Activated CD4-positive, alpha-beta memory T cell treated with anti-CD3 and anti-CD28 coated beads, Interleukin-2, amount 10 ng/mL, durations not matched to agents 7 days and 5 days (primary cell): ENCODE results near the gene USP6NL. TPM values are rescaled to one million over a fixed set of nuclear protein-coding genes. Genes with fewer than 3 reads are reported as not detected.

Experiments
- CTCF ChIA-PET: fragments of 350-600 bp; sonication (Branson Sonifier 250); formaldehyde crosslinking; loops from one replicate; lab custom pipeline; 2021; ENCODE audit warnings: antibody characterized with exemption, inconsistent platforms; lab: Charles Lee
- POLR2A ChIA-PET: fragments of 350-600 bp; sonication (Branson Sonifier 250); formaldehyde crosslinking; loops from one replicate; lab custom pipeline; 2021; ENCODE audit warnings: antibody characterized with exemption; lab: Charles Lee
- DNase-seq: peaks from one replicate; pipeline ENCODE4 v3.0.0-alpha.2; 2020
- H3K27ac Mint-ChIP-seq: one replicate; pipeline ENCODE4 v1.8.0; 2021; ENCODE audit warnings: mild to moderate bottlenecking, mixed read lengths
- H3K27me3 Mint-ChIP-seq: one replicate; pipeline ENCODE4 v1.8.0; 2021; ENCODE audit warnings: mixed read lengths
- H3K36me3 Mint-ChIP-seq: one replicate; pipeline ENCODE4 v1.8.0; 2021; ENCODE audit warnings: low read depth, mixed read lengths
- H3K4me1 Mint-ChIP-seq: one replicate; pipeline ENCODE4 v1.8.0; 2021; ENCODE audit warnings: mixed read lengths
- H3K4me3 Mint-ChIP-seq: one replicate; pipeline ENCODE4 v1.8.0; 2021; ENCODE audit warnings: mild to moderate bottlenecking, mixed read lengths
- H3K9me3 Mint-ChIP-seq: one replicate; pipeline ENCODE4 v1.8.0; 2021; ENCODE audit warnings: mixed read lengths
- total RNA-seq, 2 experiments: library from RNA; stranded (reverse); gene quantifications; one replicate each; pipeline ENCODE4 v1.2.3, GENCODE V29; 2021

USP6NL gene
- total RNA-seq, 2 experiments from 2014 or later, result 0.80 to 0.83 TPM

GRCh38 chr10:11468126-11468742 is 143.2 kb downstream of the USP6NL start:
- Mint-ChIP-seq H3K4me1 (no peaks in the 10 kb centered on the region), H3K9me3 (no peaks in the 10 kb centered on the region), H3K27me3 (no peaks in the 10 kb centered on the region), H3K4me3 (no peak overlapping the region), H3K36me3 (no peaks in the 10 kb centered on the region), H3K27ac (no peak overlapping the region)
- CTCF ChIA-PET, result no interaction called here
- no peak for DNase-seq
- POLR2A ChIA-PET, result no interaction called here

GRCh38 chr10:11465406-11465805 is 146.0 kb downstream of the USP6NL start:
- no peak overlapping the region for H3K4me3 Mint-ChIP-seq
- CTCF ChIA-PET, result no interaction called here

GRCh38 chr10:11463111-11463510 is 148.3 kb downstream of the USP6NL start:
- POLR2A ChIA-PET, result no interaction called here
- Mint-ChIP-seq H3K27ac (no peak overlapping the region), H3K27me3 (no peaks in the 10 kb centered on the region), H3K36me3 (no peaks in the 10 kb centered on the region), H3K9me3 (no peaks in the 10 kb centered on the region), H3K4me1 (no peaks in the 10 kb centered on the region), H3K4me3 (no peak overlapping the region)
- CTCF ChIA-PET, result no interaction called here
- DNase-seq, result no peak

More at GRCh38 chr10:11465406-11465805, 146.0 kb downstream of the USP6NL start:
- no peak for DNase-seq
- no peaks in the 10 kb centered on the region for H3K9me3 Mint-ChIP-seq
- no peaks in the 10 kb centered on the region for H3K4me1 Mint-ChIP-seq
- no peaks in the 10 kb centered on the region for H3K27me3 Mint-ChIP-seq
- POLR2A ChIA-PET, result no interaction called here
- H3K36me3 Mint-ChIP-seq, result no peaks in the 10 kb centered on the region
- no peak overlapping the region for H3K27ac Mint-ChIP-seq

- H3K36me3 Mint-ChIP-seq, result no peaks in the 10 kb centered on the region
- POLR2A ChIA-PET, result no interaction called here
- H3K4me3 Mint-ChIP-seq, result no peak overlapping the region
- H3K4me1 Mint-ChIP-seq, result no peaks in the 10 kb centered on the region
- CTCF ChIA-PET, result no interaction called here
- H3K9me3 Mint-ChIP-seq, result no peaks in the 10 kb centered on the region
- no peaks in the 10 kb centered on the region for H3K27me3 Mint-ChIP-seq
- no peak overlapping the region for H3K27ac Mint-ChIP-seq
- no peak for DNase-seq
Observed at GRCh38 chr10:11462071-11462470, 149.4 kb downstream of the USP6NL start.

- Mint-ChIP-seq H3K4me3 (no peak overlapping the region), H3K9me3 (no peaks in the 10 kb centered on the region), H3K36me3 (no peaks in the 10 kb centered on the region), H3K27ac (no peak overlapping the region), H3K27me3 (no peaks in the 10 kb centered on the region), H3K4me1 (no peaks in the 10 kb centered on the region)
- CTCF ChIA-PET, result no interaction called here
- no peak for DNase-seq
- POLR2A ChIA-PET, result no interaction called here
Observed at GRCh38 chr10:11457336-11457735, 154.1 kb downstream of the USP6NL start.

- no peak overlapping the region for H3K27ac Mint-ChIP-seq
- CTCF ChIA-PET, result no interaction called here
- no peaks in the 10 kb centered on the region for H3K9me3 Mint-ChIP-seq
- DNase-seq, result no peak
- H3K27me3 Mint-ChIP-seq, result peaks cover 4% of the 10 kb centered on the region
- H3K36me3 Mint-ChIP-seq, result no peaks in the 10 kb centered on the region
- POLR2A ChIA-PET, result no interaction called here
- no peak overlapping the region for H3K4me3 Mint-ChIP-seq
- no peaks in the 10 kb centered on the region for H3K4me1 Mint-ChIP-seq
Observed at GRCh38 chr10:11454958-11455566, 156.4 kb downstream of the USP6NL start.

- DNase-seq, result no peak
- Mint-ChIP-seq H3K27me3 (peaks cover 6% of the 10 kb centered on the region), H3K4me3 (no peak overlapping the region), H3K4me1 (peaks cover 1% of the 10 kb centered on the region), H3K9me3 (no peaks in the 10 kb centered on the region), H3K36me3 (no peaks in the 10 kb centered on the region), H3K27ac (no peak overlapping the region)
- POLR2A ChIA-PET, result no interaction called here
- CTCF ChIA-PET, result no interaction called here
Observed at GRCh38 chr10:11454160-11454559, 157.3 kb downstream of the USP6NL start.

GRCh38 chr10:11451640-11452260 is 159.7 kb downstream of the USP6NL start:
- Mint-ChIP-seq H3K27me3 (peaks cover 8% of the 10 kb centered on the region), H3K4me3 (no peak overlapping the region), H3K4me1 (peaks cover 18% of the 10 kb centered on the region), H3K9me3 (no peaks in the 10 kb centered on the region), H3K27ac (no peak overlapping the region), H3K36me3 (no peaks in the 10 kb centered on the region)
- DNase-seq, result no peak
- POLR2A ChIA-PET, result no interaction called here
- CTCF ChIA-PET, result interaction anchor here (0.9 kb wide), 1 partner anchor 11 kb away, joined by 3 read pairs; no protein-coding TSS in a partner anchor

GRCh38 chr10:11450427-11450826 is 161.0 kb downstream of the USP6NL start:
- Mint-ChIP-seq H3K9me3 (no peaks in the 10 kb centered on the region), H3K4me3 (no peak overlapping the region), H3K36me3 (no peaks in the 10 kb centered on the region), H3K27ac (no peak overlapping the region), H3K4me1 (peaks cover 21% of the 10 kb centered on the region), H3K27me3 (peaks cover 8% of the 10 kb centered on the region)
- CTCF ChIA-PET, result no interaction called here
- DNase-seq, result no peak
- POLR2A ChIA-PET, result no interaction called here

GRCh38 chr10:11449761-11450160 is 161.7 kb downstream of the USP6NL start:
- CTCF ChIA-PET, result no interaction called here
- no peak overlapping the region for H3K27ac Mint-ChIP-seq
- no peak for DNase-seq

GRCh38 chr10:11448545-11449244 is 162.8 kb downstream of the USP6NL start:
- no peak overlapping the region for H3K27ac Mint-ChIP-seq
- CTCF ChIA-PET, result no interaction called here
- no peaks in the 10 kb centered on the region for H3K9me3 Mint-ChIP-seq
- peaks cover 21% of the 10 kb centered on the region for H3K4me1 Mint-ChIP-seq
- no peaks in the 10 kb centered on the region for H3K36me3 Mint-ChIP-seq
- POLR2A ChIA-PET, result no interaction called here
- H3K27me3 Mint-ChIP-seq, result peaks cover 8% of the 10 kb centered on the region
- H3K4me3 Mint-ChIP-seq, result no peak overlapping the region
- DNase-seq, result no peak

More at GRCh38 chr10:11449761-11450160, 161.7 kb downstream of the USP6NL start:
- no peaks in the 10 kb centered on the region for H3K36me3 Mint-ChIP-seq
- H3K9me3 Mint-ChIP-seq, result no peaks in the 10 kb centered on the region
- no peak overlapping the region for H3K4me3 Mint-ChIP-seq
- peaks cover 21% of the 10 kb centered on the region for H3K4me1 Mint-ChIP-seq
- POLR2A ChIA-PET, result no interaction called here
- H3K27me3 Mint-ChIP-seq, result peaks cover 8% of the 10 kb centered on the region

GRCh38 chr10:11448190-11448544 is 163.3 kb downstream of the USP6NL start:
- no peak overlapping the region for H3K4me3 Mint-ChIP-seq
- no peaks in the 10 kb centered on the region for H3K9me3 Mint-ChIP-seq
- no peaks in the 10 kb centered on the region for H3K36me3 Mint-ChIP-seq
- H3K27me3 Mint-ChIP-seq, result peaks cover 8% of the 10 kb centered on the region
- CTCF ChIA-PET, result no interaction called here
- H3K4me1 Mint-ChIP-seq, result peaks cover 21% of the 10 kb centered on the region
- no peak overlapping the region for H3K27ac Mint-ChIP-seq
- POLR2A ChIA-PET, result no interaction called here
- no peak for DNase-seq

- Mint-ChIP-seq H3K27ac (no peak overlapping the region), H3K4me3 (no peak overlapping the region), H3K4me1 (peaks cover 21% of the 10 kb centered on the region), H3K36me3 (no peaks in the 10 kb centered on the region), H3K27me3 (peaks cover 8% of the 10 kb centered on the region), H3K9me3 (no peaks in the 10 kb centered on the region)
- CTCF ChIA-PET, result no interaction called here
- POLR2A ChIA-PET, result no interaction called here
- no peak for DNase-seq
Observed at GRCh38 chr10:11447586-11447985, 163.9 kb downstream of the USP6NL start.
